GM11168 (cell line): ENCODE results near the gene TOMM34.

Experiments used
- in situ Hi-C: fragments of 300-500 bp; cut with MboI; formaldehyde crosslinking; loops from one replicate; pipeline ENCODE4 v1.12.0; 2022; ENCODE audit warnings: low sequenced_read_pairs; ENCODE audit not compliant: unreplicated experiment

Gene TOMM34

GRCh38 chr20:44960103-44960852 is at the start of gene TOMM34:
TSS of gene TOMM34 (minus strand) at chr20:44960397. CDS start at chr20:44960333, 64 bp downstream.
- in situ Hi-C loops: no loop called here

GRCh38 chr20:45008521-45009049 is 48.4 kb upstream of the TOMM34 start:
- in situ Hi-C loops: no loop called here

- in situ Hi-C loops: no loop called here
These were observed 37.5 kb upstream of the TOMM34 start for GRCh38 chr20:44997668-44998067.

- in situ Hi-C loops: no loop called here
These were observed 37.0 kb upstream of the TOMM34 start for GRCh38 chr20:44997171-44997570.

GRCh38 chr20:44993343-44993742 is 33.1 kb upstream of the TOMM34 start:
- in situ Hi-C loops: no loop called here

GRCh38 chr20:44990957-44991356 is 30.8 kb upstream of the TOMM34 start:
- in situ Hi-C loops: no loop called here

GRCh38 chr20:44990425-44990824 is 30.2 kb upstream of the TOMM34 start:
- in situ Hi-C loops: no loop called here

- in situ Hi-C loops: no loop called here
These were observed 28.5 kb upstream of the TOMM34 start for GRCh38 chr20:44988631-44989171.

GRCh38 chr20:44983093-44983674 is 23.0 kb upstream of the TOMM34 start:
- in situ Hi-C loops: no loop called here

- in situ Hi-C loops: no loop called here
These were observed 21.7 kb upstream of the TOMM34 start for GRCh38 chr20:44981736-44982406.

GRCh38 chr20:44979090-44979621 is 19.0 kb upstream of the TOMM34 start:
- in situ Hi-C loops: no loop called here

GRCh38 chr20:44976698-44977097 is 16.5 kb upstream of the TOMM34 start:
- in situ Hi-C loops: no loop called here

- in situ Hi-C loops: no loop called here
These were observed 12.9 kb upstream of the TOMM34 start for GRCh38 chr20:44973053-44973452.

- in situ Hi-C loops: no loop called here
These were observed 10.1 kb upstream of the TOMM34 start for GRCh38 chr20:44970243-44970757.

GRCh38 chr20:44969300-44969894 is 9.2 kb upstream of the TOMM34 start:
- in situ Hi-C loops: no loop called here

- in situ Hi-C loops: no loop called here
These were observed 7.1 kb upstream of the TOMM34 start for GRCh38 chr20:44967207-44967807.

- in situ Hi-C loops: no loop called here
These were observed 6.1 kb upstream of the TOMM34 start, which contains the start of gene STK4 for GRCh38 chr20:44966030-44966961. TSS of gene STK4 (plus strand) at chr20:44966512. CDS start at chr20:44966569, 57 bp downstream.

- in situ Hi-C loops: no loop called here
These were observed 5.4 kb upstream of the TOMM34 start for GRCh38 chr20:44965651-44966029.
